Stimulated activated CD8-positive, alpha-beta memory T cell treated with anti-CD3 and anti-CD28 coated beads, Interleukin-12 subunit alpha, Interleukin-12 subunit beta, amount 100 ng/mL, for 24 hours (primary cell): ENCODE results near the gene NTPCR.

Experiments
- DNase-seq: peaks from one replicate; pipeline ENCODE4 v3.0.0-alpha.2; 2020; ENCODE audit errors: extremely low read depth

Gene NTPCR

DNA sequence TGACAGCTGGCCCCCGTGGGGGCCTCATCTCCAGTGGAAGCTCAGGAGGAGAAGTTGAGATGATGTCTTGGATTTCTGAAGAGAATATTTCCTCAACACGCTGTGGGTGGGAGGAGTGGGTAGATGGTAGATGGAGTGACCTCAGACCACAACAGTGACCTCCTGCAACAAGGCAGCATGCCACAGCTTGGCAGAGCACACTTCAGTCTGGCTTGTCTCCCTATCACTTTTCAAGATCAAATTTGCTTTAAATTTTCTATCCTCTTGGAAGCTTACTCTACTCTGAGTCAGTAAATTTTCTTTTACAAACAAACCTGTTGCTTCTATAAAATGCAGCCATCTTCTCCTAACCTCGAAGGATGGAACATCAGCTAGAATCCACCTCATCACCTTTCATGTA is 59.7 kb downstream of the NTPCR start:
- no peak for DNase-seq

DNA sequence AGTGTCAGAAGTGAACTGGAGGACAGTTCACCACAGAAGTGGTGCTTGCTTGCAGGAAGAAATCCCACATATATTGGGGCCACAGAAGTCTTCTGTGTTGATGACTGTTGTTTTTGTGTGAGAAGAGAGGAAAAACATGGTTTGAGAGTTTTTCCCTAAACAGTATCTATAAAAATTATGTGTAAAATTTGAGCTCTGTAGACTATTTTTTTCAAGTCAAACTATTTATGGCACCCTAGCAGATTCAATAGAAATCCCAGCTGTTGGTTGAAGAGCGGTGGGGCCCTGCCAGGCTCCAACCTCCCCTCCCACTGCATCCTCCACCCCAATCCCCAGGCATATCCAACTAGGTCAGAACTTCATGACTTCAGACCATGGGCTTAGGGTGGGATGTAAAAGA is 61.6 kb downstream of the NTPCR start:
- DNase-seq = no peak

DNA sequence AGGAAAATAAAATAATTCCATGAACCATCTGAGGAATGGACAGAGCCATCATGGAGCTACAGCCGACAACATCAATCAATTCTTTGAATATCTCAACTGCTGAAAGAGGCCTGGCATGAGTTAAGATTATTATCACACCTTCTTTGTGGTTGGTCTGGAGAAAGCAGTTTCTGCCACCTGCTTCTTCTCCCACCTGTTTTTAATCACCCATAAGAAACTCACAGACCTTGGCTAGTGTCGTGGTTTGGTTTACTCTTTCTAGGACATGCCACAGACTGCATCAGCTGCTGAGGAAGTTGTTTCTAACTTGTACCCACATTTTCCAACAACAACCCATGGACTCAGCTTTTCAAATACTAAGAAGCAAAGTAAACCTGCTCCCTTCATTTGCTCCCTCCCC is 65.6 kb downstream of the NTPCR start:
- no peak for DNase-seq

DNA sequence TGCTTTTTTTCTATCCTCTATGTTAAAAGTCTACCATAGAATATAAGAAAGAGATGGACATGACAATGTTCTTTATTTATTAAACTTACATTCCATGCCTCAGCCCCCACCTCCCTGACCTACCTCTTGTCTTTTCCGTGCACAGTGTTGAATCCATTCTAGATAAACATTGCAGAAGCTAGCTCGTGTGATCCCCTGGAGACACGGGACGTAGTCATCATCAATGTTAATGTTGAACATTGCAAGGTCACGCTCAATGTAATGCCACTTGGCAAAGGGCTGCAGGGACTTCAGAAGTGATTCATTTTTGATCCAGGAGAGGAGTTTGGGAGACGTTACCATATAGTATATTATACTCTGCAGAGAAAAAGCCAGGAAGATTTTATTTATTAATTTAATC is 66.4 kb downstream of the NTPCR start:
- no peak for DNase-seq

DNA sequence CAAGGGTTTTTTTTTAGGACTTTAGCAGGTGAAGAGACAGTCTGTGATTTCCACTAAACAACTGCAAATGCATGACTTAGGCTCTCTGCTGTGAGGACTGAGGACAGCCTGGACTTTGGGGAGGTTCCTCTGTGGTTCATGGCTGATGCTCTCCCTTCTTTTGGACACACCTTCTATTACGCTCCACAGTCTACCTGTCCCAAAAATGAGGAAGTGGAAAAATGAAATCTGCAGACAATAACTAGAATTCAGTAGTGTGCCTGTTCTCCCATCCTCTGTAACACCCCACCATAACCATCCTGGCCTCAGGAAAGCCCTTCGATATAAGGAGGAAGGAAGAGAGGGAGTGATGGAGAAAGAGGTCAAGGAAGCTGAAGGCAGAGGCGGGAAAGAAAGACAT is 68.7 kb downstream of the NTPCR start:
- DNase-seq = no peak

DNA sequence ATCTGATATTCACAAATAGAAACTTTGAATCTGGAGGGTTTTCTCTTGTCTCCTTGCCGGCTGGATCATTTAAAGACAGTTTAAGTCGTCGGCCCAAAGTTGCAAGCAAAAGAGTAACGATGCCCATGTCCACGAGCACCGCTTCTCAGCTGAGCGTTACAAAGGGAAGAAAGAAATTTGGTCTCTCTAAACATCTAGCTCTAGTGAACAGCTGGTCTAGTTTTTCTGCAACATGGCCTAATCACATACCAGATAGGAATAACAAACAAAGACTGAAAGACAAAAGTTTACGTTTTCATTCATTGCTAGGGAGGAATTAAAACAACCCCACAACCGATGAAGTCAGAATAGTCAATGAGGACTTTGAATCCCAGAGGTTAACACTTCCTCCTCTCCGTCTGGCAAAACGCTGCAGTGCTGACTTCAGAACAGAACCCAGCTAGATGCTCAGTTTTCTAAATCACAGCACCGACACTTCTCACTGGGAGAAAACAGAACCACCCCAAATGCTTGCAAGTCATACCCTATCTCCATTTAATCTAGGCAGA is 69.4 kb downstream of the NTPCR start:
- no peak for DNase-seq

DNA sequence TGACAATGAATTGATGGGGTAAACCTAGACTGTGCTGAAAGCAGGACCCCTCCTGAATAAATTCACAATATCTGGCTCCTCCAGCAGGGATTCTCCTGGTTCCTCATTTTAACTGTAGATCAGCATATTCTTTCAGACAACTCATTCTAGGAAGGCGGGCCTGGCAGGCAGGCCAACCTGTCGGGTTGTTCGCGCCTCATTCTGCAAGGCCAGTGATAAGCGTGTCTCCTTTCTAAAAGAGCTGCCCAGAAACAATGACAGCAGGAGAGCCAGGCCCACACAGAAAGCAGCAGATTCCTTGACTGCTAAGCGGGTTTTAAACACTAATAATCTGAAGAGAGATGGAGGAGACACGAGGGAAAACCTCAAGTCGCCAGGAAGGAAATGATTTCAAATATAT is 70.0 kb downstream of the NTPCR start:
- DNase-seq = no peak

DNA sequence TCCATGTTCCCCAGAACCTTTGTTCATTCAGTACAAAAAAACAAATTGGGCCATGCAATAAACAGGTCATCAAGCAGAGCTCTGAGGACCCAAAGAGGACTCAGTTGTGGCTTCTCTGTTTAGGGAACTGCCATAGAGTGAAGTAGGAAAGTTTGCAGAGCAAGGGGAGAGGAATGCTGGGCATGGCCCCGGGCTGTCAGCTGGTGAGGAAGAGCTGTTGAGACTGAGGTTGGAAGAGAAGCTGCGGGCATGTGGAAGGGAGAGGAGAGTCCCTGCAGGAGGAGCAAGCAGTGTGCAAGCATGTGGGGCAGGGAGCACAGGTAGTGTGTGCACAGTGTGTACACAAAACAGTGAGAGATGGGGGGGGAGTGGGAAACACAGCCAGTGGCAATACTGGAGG is 71.8 kb downstream of the NTPCR start:
- no peak for DNase-seq

DNA sequence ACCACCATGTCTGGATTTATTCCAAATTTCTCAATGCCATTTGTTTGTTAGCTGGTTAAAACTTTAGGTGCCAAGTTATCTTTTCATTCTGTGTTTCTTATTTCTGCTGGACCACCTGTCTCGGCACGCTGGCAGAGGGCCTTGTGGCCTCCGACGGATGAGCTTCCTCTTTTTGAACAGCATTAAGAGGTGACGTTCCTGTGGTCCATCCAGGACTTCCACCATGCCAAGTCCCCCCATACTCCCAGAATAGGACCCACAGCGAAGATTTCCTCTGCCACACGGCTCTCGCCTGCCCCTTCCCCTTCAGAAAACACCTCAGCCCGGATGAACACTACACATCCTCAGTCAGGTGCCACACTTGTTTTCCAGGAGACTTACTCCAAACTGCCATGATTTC is 73.8 kb downstream of the NTPCR start:
- no peak for DNase-seq

DNA sequence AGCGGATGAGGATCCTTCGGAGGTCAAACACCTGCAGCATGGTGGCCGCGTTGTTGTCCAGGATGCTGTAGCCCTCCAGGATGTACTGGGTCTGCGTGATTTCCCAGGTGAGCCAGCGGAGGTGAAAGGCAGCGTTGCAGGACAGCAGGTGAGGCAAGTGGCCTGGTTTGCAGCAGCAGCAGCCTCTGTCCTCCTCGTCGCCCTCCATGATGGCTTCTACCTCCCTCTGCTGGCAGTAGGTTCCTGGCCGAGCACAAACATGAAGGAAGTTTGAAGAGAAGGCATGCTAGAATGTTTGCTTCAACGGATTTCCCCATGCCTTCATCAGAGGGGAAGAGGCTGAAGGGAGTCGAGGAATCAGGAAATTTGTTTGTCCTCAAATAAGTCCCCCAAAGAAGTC is 74.7 kb downstream of the NTPCR start:
- no peak for DNase-seq

DNA sequence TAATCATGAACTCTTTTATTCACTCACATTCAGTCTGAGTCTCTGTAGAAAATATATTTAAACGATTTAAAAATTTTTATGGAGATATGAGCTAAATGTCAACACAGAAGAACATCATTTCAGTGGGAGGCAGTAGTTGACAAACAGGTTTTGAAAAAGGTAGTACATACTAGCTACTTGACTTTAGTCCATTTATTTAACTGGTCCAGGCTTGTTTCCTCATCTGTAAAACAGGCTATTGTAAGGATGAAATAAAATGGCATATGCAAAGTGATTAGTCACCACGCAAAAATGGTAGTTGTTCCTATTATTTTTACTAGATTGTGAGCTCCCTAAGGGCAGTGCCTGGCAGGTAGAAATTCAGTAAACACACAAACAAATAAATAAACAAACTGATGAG is 75.2 kb downstream of the NTPCR start:
- DNase-seq = no peak

DNA sequence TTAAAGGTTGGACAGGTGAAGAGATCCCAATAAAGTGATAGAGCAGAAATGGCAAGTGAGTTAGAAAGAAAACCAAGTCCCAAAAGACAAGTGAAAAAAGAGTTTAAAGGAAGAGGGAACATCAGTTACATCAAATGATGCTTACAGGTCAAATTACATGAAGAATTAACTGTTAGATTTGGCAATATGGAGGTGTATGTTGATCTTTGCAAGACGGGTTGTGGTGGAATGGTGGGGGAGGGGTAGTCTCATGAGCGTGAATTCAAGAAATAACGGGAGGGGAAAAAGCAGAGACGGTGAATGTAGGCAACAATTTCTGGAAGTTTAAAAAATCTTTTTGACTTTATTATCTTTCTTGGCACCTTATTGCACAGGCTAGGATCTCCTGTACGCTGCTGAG is 76.6 kb downstream of the NTPCR start:
- no peak for DNase-seq

DNA sequence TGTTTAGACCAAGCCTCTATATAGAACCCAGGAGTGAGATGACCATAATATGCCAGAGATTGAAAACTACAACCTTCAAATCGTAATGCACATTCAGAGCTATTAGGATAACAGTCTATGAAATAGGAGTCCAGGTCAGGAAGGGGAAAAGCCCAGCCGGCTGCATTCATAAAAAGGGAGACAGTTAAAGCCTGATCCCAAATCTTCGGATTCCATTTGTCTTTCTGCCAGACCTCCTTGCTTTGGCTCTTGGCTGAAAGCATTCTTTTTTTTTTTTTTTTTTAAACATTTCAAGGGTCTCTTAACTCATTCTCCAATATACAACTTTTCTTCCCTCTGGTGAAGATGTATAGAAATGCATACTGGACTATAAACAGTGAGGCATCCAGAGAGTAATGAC is 81.1 kb downstream of the NTPCR start:
- DNase-seq = no peak

DNA sequence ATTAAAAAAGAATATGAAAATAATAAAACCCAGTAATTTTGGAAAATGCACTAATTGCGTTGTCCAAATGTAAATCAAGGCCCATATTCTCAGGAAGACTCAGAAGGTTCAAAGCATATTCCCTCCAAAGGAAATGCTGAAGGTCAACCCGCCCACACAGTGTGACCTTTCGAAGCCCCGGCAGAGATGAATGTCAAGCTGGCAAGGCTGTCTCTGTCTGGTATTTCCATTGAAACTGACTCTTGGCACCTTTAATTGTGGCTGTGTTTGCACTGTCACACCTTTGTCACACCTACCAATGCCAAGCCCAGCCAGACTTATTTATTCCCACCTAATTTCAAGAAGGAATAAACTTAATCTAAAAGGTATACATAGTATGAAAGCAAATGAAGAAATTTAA is 82.5 kb downstream of the NTPCR start:
- DNase-seq = no peak

DNA sequence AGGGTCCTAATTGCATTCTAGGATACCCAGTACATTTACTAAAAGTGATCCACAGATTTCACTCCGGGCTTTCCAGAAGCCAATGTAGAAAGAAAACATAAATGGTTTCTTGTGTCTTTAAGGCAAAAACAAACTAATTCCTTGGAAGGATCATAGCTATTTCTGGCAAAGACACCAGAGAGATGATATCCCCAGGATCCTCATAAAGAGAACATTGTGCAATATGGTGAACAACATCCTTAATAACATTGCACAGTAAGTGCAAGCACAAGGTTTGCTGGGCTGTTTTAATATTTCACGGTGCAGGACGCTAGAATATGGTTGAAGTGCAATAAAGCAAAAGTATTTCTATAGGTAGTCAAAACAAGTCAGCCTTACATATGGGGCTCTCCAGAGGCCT is 83.0 kb downstream of the NTPCR start:
- DNase-seq = no peak
